ENCODE data around the gene ABI1.

ABI1 gene

GRCh38 chr10:26770069-26770468 lies 90.7 kb downstream of the ABI1 start:
- FAIRE-seq (no peak), DNase-seq (ENCODE audit: insufficient read length, low spot score) (no peak)
- no peak for TF ChIP-seq CTCF (IDR thresholded peaks at IDR 0.05; ENCODE audit: insufficient read depth, missing control alignments)

- FAIRE-seq (no peak), DNase-seq (ENCODE audit: insufficient read length, low spot score) (no peak)
- no peak for TF ChIP-seq CTCF (IDR thresholded peaks at IDR 0.05; ENCODE audit: insufficient read depth, missing control alignments)
Observed at GRCh38 chr10:26765549-26765948, 95.2 kb downstream of the ABI1 start.

DNA sequence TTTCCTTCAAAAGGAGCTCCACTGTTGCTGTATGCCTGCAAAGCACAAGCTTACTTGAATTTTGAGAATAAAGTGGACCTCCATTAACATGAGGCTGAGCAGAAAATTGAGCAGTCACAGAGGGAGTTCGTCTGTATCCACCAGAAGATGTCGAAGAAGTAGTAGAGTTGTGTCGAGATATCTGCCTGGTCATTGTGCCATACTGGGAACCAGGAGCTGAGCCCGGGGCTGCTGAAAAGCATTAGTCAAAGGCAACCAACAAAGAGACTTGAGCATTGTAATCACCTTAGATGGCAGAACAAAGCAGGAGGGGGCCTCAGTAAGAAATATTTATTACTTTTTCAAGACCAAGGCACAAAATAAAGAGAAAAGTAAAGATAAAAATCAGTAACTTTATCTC lies 101.8 kb downstream of the ABI1 start:
- FAIRE-seq, result no peak

GRCh38 chr10:26755443-26755903 lies 105.3 kb downstream of the ABI1 start:
- TF ChIP-seq CTCF (IDR thresholded peaks at IDR 0.05; ENCODE audit: insufficient read depth, missing control alignments), result no peak
- FAIRE-seq (no peak), DNase-seq (ENCODE audit: insufficient read length, low spot score) (no peak)

More for the DNA sequence above, 101.8 kb downstream of the ABI1 start:
- no peak for DNase-seq (ENCODE audit: insufficient read length, low spot score)
- no peak for TF ChIP-seq CTCF (IDR thresholded peaks at IDR 0.05; ENCODE audit: insufficient read depth, missing control alignments)

- FAIRE-seq (peak; percentile 32), DNase-seq (ENCODE audit: insufficient read length, low spot score) (no peak)
Observed at GRCh38 chr10:26746061-26746460, 114.7 kb downstream of the ABI1 start.

DNA sequence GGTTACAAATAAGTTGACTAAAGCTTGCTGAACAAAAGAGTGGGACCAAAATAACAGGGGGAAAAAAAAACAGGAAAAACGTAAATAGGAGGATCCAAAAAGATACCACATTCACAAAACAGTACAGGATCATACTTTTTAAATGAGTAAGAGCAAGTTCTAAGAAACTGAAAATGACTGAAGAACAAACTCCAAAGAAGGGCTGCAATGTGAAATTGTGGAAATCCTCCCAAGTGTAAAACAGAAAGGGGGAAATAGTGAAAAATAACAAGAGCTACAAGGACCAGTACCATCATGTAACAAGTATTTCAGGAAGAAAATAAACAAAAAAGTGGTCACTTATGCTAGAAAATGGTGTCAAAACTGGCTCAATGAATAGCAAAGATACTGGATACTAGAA lies 116.9 kb downstream of the ABI1 start:
- DNase-seq (ENCODE audit: insufficient read length, low spot score), result no peak
- TF ChIP-seq CTCF (IDR thresholded peaks at IDR 0.05; ENCODE audit: insufficient read depth, missing control alignments), result no peak
- no peak for FAIRE-seq

More at GRCh38 chr10:26746061-26746460, 114.7 kb downstream of the ABI1 start:
- TF ChIP-seq CTCF (IDR thresholded peaks at IDR 0.05; ENCODE audit: insufficient read depth, missing control alignments), result no peak

DNA sequence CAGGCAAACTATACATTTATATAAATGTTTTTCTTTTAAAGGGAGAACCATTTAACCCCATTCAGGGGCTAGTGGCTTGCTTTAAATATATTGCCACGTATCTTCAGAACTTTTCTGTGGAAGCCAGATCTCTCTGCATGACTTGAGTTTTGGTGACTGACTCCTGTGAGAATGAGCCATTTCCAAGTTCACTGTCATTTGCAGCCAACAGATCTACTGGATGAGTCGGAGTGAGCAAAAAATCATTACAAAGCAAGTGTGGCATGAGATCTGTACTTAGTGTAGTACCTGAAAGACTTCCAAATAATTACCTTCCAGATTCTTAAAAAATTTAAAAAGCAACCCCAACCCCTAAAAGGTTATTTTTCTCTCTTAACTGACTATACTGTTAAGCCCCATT lies 117.7 kb downstream of the ABI1 start:
- DNase-seq (ENCODE audit: insufficient read length, low spot score) (no peak), FAIRE-seq (no peak)
- TF ChIP-seq CTCF (IDR thresholded peaks at IDR 0.05; ENCODE audit: insufficient read depth, missing control alignments), result no peak

All from D721Med (cell line).